ENCODE measurements around the gene LRCH2. TPM values are rescaled to one million over a fixed set of nuclear protein-coding genes. Genes with fewer than 3 reads are reported as not detected.
"Not testable (repeated sequence)": the region's sequence is repeated elsewhere in the genome, so short reads cannot be mapped to it uniquely, and the experiment has no call there.

The LRCH2 gene
- total and polyA plus RNA-seq, 8 donors = 0.12 to 1.0 (median 0.39) TPM

DNA sequence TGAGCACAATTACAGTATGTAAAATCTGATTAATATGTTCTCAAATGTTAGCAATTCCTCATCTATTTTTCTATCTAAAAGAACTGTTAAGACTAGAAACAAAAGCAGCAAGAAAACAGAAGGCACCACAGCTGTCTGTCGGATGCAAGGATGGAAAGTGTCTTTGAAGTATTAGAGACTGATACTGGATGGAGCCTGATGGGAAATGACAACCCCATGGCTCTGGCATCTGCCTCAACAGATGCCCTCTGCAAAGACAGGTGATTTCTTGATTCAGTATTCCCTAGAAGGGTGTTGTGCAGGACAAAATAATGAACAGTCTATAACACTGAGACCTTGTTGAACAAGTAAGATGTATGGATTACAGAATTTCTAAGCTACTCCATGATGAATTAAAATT, 19.7 kb downstream of the LRCH2 start:
- Histone ChIP-seq H3K36me3 (no peaks in the 10 kb centered on the region), H3K4me1 (no peaks in the 10 kb centered on the region), H3K27me3 (peaks cover 0 to 18% (median under 1%) of the 10 kb centered on the region in 4 donors), H3K4me3 (no peak overlapping the region), H3K27ac (no peak overlapping the region), H3K9me3 (no peaks in the 10 kb centered on the region)
- DNase-seq (no peak), FAIRE-seq (no peak), ATAC-seq (no peak)
- intact Hi-C loops (cut with DNase I) = no loop called here
- no peak for TF ChIP-seq CTCF (IDR thresholded peaks at IDR 0.05)
- 45 to 46% methylated on average over 1 of the region's 1 CpG for WGBS, 2 donors

DNA sequence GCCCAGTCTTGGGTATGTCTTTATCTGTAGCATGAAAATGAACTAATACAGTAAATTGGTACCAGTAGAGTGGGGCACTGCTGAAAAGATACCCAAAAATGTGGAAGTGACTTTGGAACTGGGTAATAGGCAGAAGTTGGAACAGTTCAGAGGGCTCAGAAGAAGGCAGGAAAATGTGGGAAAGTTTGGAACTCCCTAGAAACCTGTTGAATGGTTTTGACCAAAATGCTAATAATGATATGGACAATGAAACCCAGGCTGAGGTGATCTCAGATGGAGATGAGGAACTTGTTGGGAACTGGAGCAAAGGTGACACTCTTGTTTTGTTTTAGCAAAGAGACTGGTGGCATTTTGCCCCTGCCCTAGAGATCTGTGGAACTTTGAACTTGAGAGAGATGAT, 24.3 kb downstream of the LRCH2 start:
- ATAC-seq; H3K36me3 ChIP-seq; H3K4me3 ChIP-seq; FAIRE-seq; H3K27ac ChIP-seq; H3K27me3 ChIP-seq; intact Hi-C loops (cut with DNase I); H3K4me1 ChIP-seq; H3K9me3 ChIP-seq; DNase-seq: not testable (repeated sequence)

DNA sequence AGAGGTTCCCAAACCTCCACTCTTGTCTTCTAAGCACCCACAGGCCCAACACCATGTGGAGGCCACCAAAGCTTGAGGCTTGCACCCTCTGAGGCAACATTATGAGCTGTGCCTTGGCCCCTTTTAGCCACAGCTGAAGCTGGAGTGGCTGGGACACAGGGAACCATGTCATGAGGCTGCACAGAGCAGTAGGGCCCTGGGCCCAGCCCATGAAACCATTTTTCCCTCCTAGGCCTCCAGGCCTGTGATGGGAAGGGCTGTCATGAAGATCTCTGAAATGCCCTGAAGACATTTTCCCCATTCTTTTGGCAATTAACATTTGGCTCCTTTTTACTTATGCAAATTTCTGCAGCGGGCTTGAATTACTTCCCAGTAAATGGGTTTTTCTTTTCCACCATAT, 29.9 kb downstream of the LRCH2 start:
- peaks cover 0 to 10% (median 1%) of the 10 kb centered on the region in 4 donors for H3K27me3 ChIP-seq
- H3K36me3 ChIP-seq = no peaks in the 10 kb centered on the region
- TF ChIP-seq CTCF (IDR thresholded peaks at IDR 0.05) = no peak
- no peaks in the 10 kb centered on the region for H3K4me1 ChIP-seq
- DNase-seq (no peak), ATAC-seq (no peak), FAIRE-seq (no peak)
- no peak overlapping the region for H3K4me3 ChIP-seq
- 65 to 75% methylated on average over 1 of the region's 1 CpG for WGBS, 2 donors
- no peak overlapping the region for H3K27ac ChIP-seq
- no peaks in the 10 kb centered on the region for H3K9me3 ChIP-seq
- intact Hi-C loops (cut with DNase I) = no loop called here

- no peak overlapping the region for H3K27ac ChIP-seq
- no peak for FAIRE-seq
Observed at GRCh38 chrX:115192244-115192700, 41.6 kb downstream of the LRCH2 start.

GRCh38 chrX:115191490-115192243, 42.2 kb downstream of the LRCH2 start:
- Histone ChIP-seq H3K9me3 (no peaks in the 10 kb centered on the region), H3K27ac (no peak overlapping the region), H3K27me3 (no peaks in the 10 kb centered on the region), H3K4me3 (no peak overlapping the region), H3K4me1 (no peaks in the 10 kb centered on the region), H3K36me3 (no peaks in the 10 kb centered on the region)
- ATAC-seq (no peak), FAIRE-seq (no peak), DNase-seq (peak in 3 of 6 donors; percentile 17 to 66 (median 50))
- intact Hi-C loops (cut with DNase I) = no loop called here
- 92 to 94% methylated on average over 64 of the region's 64 CpGs for WGBS, 2 donors
- no peak for TF ChIP-seq CTCF (IDR thresholded peaks at IDR 0.05)

More at GRCh38 chrX:115192244-115192700, 41.6 kb downstream of the LRCH2 start:
- no peaks in the 10 kb centered on the region for H3K36me3 ChIP-seq
- ATAC-seq (no peak), DNase-seq (peak in 1 of 6 donors; percentile 62)
- H3K4me3 ChIP-seq = no peak overlapping the region
- intact Hi-C loops (cut with DNase I) = no loop called here
- no peaks in the 10 kb centered on the region for H3K27me3 ChIP-seq
- TF ChIP-seq CTCF (IDR thresholded peaks at IDR 0.05) = no peak
- no peaks in the 10 kb centered on the region for H3K4me1 ChIP-seq
- H3K9me3 ChIP-seq = no peaks in the 10 kb centered on the region
- 89 to 91% methylated on average over 33 to 35 of the region's 35 CpGs for WGBS, 2 donors

Measured in pancreas (tissue), 10 donors.